HepG2 (cell line): ENCODE measurements around the gene AIF1.

Source experiments
- AGO1 ChIP-seq: fragments of 200-400 bp; formaldehyde crosslinking; IDR thresholded peaks from 2 replicates; pipeline ENCODE4 v1.6.1; 2017; ENCODE audit warnings: mild to moderate bottlenecking, low read depth, low read length, moderate library complexity; ENCODE audit not compliant: poor library complexity, severe bottlenecking
- KDM5A ChIP-seq: fragments of 200-600 bp; sonication (generic); IDR thresholded peaks from 2 replicates; pipeline ENCODE4 v1.7.0; 2018; ENCODE audit warnings: antibody characterized with exemption, mild to moderate bottlenecking, low read length, borderline replicate concordance
- KLF15 ChIP-seq: sonication (generic); formaldehyde crosslinking; IDR thresholded peaks from 2 replicates; pipeline ENCODE4 v1.8.1; 2023; ENCODE audit warnings: borderline replicate concordance, mild to moderate bottlenecking, inconsistent platforms, missing genetic modification reagents, mixed read lengths
- MTA3 ChIP-seq: sonication (generic); formaldehyde crosslinking; IDR thresholded peaks from 2 replicates; pipeline ENCODE4 v1.4.0; 2020; ENCODE audit warnings: missing genetic modification reagents
- NR1H2 ChIP-seq: sonication (generic); formaldehyde crosslinking; IDR thresholded peaks from 2 replicates; pipeline ENCODE4 v1.8.1; 2022; ENCODE audit warnings: low read depth, missing genetic modification reagents, borderline replicate concordance
- PAX8 ChIP-seq: sonication (generic); formaldehyde crosslinking; IDR thresholded peaks from 2 replicates; pipeline ENCODE4 v1.8.0; 2022; ENCODE audit warnings: mild to moderate bottlenecking, missing genetic modification reagents, borderline replicate concordance
- RNF2 ChIP-seq: fragments of 450-650 bp; conservative IDR thresholded peaks from 2 replicates; pipeline ENCODE4 v1.6.1; 2016; ENCODE audit warnings: low read depth
- SNAI1 ChIP-seq: sonication (generic); formaldehyde crosslinking; IDR thresholded peaks from 2 replicates; pipeline ENCODE4 v1.5.0; 2020; ENCODE audit warnings: mild to moderate bottlenecking, missing genetic modification reagents, borderline replicate concordance
- SRSF9 ChIP-seq: fragments of 200-400 bp; formaldehyde crosslinking; IDR thresholded peaks from 2 replicates; pipeline ENCODE4 v1.6.1; 2018; ENCODE audit warnings: borderline replicate concordance, mild to moderate bottlenecking, low read depth, low read length; ENCODE audit not compliant: insufficient read depth, poor library complexity, severe bottlenecking
- TF ChIP-seq, protein P1 (sequence below): sonication (generic); formaldehyde crosslinking; IDR thresholded peaks from 2 replicates; pipeline ENCODE4 v1.5.0; 2020; ENCODE audit warnings: mild to moderate bottlenecking, missing genetic modification reagents, moderate library complexity
- TF ChIP-seq, protein P2 (sequence below): sonication (generic); formaldehyde crosslinking; IDR thresholded peaks from 2 replicates; pipeline ENCODE4 v1.4.0; 2020; ENCODE audit warnings: missing genetic modification reagents

DNA sequence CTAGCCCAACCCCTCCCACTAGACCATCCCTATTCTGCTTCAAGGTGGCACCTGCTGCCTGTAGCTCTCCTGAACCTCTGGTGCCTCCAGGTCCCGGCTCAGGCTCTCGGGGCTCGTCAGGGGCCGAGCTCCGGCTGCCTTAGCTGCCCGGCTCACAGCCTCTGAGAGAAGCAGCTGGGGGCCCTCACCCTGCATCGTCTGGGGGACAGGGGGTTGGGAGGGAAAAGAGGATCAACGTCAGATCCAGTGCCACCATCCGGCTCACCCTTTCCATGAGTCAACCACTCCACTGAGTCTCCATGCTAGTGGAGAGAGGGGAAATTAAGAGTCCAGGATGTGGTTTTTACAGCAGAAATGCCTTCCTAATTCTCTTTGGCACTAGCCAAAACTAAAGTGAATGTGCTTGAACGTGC is 24.4 kb downstream of the AIF1 start:
- no peak for TF ChIP-seq SNAI1 (CRISPR knock-in tag)
- TF ChIP-seq KLF15 (CRISPR knock-in tag), result no peak
- TF ChIP-seq, protein P1, sequence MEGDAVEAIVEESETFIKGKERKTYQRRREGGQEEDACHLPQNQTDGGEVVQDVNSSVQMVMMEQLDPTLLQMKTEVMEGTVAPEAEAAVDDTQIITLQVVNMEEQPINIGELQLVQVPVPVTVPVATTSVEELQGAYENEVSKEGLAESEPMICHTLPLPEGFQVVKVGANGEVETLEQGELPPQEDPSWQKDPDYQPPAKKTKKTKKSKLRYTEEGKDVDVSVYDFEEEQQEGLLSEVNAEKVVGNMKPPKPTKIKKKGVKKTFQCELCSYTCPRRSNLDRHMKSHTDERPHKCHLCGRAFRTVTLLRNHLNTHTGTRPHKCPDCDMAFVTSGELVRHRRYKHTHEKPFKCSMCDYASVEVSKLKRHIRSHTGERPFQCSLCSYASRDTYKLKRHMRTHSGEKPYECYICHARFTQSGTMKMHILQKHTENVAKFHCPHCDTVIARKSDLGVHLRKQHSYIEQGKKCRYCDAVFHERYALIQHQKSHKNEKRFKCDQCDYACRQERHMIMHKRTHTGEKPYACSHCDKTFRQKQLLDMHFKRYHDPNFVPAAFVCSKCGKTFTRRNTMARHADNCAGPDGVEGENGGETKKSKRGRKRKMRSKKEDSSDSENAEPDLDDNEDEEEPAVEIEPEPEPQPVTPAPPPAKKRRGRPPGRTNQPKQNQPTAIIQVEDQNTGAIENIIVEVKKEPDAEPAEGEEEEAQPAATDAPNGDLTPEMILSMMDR, result no peak
- no peak for TF ChIP-seq RNF2
- no peak for TF ChIP-seq SRSF9
- TF ChIP-seq AGO1, result no peak
- TF ChIP-seq, protein P2, sequence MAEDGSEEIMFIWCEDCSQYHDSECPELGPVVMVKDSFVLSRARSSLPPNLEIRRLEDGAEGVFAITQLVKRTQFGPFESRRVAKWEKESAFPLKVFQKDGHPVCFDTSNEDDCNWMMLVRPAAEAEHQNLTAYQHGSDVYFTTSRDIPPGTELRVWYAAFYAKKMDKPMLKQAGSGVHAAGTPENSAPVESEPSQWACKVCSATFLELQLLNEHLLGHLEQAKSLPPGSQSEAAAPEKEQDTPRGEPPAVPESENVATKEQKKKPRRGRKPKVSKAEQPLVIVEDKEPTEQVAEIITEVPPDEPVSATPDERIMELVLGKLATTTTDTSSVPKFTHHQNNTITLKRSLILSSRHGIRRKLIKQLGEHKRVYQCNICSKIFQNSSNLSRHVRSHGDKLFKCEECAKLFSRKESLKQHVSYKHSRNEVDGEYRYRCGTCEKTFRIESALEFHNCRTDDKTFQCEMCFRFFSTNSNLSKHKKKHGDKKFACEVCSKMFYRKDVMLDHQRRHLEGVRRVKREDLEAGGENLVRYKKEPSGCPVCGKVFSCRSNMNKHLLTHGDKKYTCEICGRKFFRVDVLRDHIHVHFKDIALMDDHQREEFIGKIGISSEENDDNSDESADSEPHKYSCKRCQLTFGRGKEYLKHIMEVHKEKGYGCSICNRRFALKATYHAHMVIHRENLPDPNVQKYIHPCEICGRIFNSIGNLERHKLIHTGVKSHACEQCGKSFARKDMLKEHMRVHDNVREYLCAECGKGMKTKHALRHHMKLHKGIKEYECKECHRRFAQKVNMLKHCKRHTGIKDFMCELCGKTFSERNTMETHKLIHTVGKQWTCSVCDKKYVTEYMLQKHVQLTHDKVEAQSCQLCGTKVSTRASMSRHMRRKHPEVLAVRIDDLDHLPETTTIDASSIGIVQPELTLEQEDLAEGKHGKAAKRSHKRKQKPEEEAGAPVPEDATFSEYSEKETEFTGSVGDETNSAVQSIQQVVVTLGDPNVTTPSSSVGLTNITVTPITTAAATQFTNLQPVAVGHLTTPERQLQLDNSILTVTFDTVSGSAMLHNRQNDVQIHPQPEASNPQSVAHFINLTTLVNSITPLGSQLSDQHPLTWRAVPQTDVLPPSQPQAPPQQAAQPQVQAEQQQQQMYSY, result no peak
- no peak for TF ChIP-seq PAX8
- no peak for TF ChIP-seq NR1H2
- no peak for TF ChIP-seq KDM5A
- no peak for TF ChIP-seq MTA3
